NK-92 (cell line): ENCODE measurements around the gene SPOCK1.

ENCODE experiments used
- DNase-seq: peaks from one replicate; lab custom pipeline; 2025; ENCODE audit not compliant: unreplicated experiment; lab: John Stamatoyannopoulos, UW

Gene SPOCK1

GRCh38 chr5:137304226-137304874, 194.8 kb downstream of the SPOCK1 start:
- DNase-seq = no peak

GRCh38 chr5:137303509-137303908, 195.6 kb downstream of the SPOCK1 start:
- no peak for DNase-seq

GRCh38 chr5:137300411-137301240, 198.5 kb downstream of the SPOCK1 start:
- no peak for DNase-seq

DNA sequence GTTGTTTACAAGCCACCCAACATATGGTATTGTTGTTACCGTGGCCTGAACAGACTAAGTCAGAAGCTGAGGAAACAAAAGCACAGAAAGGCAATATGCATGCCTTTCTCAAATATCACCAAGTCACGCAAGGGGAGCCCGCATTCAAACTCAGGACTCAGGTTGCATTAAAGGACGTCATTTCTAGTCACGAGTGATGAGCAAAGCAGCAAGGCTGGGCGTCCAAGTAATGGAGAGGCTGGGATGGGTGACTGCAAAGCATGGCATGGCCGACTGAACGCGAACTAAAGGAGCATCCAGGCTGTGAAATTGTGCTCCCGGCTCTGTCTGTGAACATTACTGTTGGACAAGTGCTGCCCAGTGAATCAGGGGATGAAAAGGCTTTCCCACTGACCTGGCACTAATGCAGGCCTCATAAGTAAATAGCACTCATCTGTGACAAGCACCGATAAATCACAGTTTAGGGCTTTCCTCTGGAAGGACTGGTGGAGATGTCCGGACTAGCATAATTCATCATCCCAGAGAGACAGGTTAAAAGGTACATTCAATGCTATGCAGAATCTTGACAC, 202.8 kb downstream of the SPOCK1 start:
- no peak for DNase-seq

- DNase-seq = no peak
Measured at GRCh38 chr5:137294604-137295003, 204.5 kb downstream of the SPOCK1 start.

GRCh38 chr5:137292461-137293027, 206.6 kb downstream of the SPOCK1 start:
- no peak for DNase-seq

- no peak for DNase-seq
Measured at GRCh38 chr5:137291436-137291835, 207.7 kb downstream of the SPOCK1 start.

GRCh38 chr5:137291031-137291430, 208.1 kb downstream of the SPOCK1 start:
- DNase-seq = no peak

DNA sequence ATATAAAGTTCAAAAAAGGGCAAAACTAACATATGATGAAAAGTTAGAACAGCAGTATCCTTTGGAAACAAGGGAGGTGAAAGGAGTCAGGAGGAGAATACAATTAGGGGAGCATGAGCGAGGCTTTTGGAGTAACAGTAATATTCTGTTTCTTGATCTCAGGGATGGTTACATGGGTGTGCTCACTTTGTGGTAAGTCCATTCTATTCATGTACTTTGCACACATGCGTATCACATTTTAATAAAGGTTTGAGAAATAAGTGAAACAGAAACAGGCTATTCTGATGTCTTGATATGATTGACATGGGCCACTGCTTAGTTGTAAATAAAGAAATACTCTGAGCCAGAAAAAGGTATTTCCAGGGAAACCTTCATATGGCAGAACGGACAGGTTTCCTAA, 208.8 kb downstream of the SPOCK1 start:
- DNase-seq = no peak

DNA sequence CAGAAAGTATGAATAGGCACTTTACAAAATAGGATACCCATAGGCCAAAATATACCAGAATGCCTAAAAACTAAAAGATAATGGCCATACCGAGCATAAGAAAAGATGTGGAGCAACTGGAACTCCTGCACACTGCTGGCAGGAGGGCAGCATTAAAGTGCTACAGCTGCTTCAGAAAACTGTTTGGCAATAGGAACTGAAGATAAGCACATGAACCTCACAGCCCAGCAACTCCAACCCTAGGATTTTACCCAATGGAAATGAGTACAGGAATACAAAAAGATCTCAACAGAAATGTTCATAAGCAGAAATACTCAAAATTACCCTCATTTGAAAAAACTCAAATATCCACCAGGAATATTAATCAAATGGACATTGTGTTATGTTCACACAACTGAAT, 209.3 kb downstream of the SPOCK1 start:
- no peak for DNase-seq

DNA sequence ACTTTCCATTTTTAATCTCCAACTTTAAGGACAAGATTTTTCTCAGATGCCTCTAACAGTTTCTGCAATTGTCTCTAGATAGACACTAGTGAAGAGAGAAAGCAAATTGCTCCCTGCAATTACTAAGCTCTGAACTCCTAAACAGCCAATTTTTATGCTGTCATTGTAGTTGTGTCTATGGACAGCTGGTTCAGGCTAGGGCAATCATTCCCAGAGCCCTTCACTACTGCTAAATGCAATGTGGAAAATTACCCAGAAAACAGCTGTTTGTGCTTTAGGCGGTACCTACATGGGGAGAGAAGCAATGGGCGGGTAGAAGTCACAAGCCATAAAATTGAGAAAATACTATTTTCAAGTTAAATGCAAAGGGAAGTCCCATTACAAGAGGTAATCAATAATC, 211.6 kb downstream of the SPOCK1 start:
- DNase-seq = no peak

DNA sequence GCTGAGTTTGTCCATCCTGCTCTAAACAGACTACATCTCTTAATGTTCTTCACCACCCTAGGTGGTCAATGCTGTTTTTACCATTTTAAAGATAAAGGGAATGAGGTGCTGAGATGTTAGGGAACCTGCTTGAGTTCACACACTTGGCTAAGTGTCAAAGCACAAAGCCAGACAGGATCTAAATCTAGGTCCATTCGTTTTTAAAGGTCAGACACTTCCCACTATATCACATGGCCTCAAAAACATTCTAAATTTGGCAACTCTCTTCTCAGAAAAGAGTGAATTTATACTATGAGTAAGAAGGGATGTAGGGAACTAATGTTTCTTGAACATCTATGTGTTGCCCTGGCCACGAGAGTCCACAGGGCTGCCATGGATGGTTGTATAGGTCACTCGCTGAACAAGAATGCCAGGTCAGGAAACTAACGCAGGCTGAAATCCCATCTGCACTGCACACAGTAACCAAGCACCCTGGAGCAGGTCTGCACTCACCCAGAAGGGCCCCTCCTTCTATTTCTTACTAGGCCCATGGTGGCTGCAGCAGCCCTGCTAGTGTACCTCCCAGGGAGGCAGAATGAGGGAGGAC, 213.0 kb downstream of the SPOCK1 start:
- no peak for DNase-seq

DNA sequence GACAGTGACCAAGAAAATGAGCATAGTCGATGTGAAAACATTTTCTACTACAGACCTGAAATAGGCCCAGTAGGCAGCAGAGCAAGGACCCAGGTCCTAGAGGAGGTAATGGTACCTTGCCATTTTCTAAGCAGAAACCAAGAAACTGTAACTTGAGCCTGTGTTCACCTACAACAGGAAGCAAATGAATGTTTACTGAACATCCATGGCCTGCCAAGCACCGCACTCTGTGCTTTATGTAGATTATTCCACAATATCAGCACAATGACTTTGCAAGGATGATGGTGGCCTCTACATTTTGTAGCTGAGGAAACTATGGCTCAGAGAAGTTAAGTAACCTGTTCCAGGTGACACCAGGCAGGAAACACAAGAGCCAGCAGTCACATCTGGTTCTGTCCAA, 215.3 kb downstream of the SPOCK1 start:
- no peak for DNase-seq

- DNase-seq = no peak
Measured at GRCh38 chr5:137282216-137282615, 216.9 kb downstream of the SPOCK1 start.

GRCh38 chr5:137281201-137281600, 217.9 kb downstream of the SPOCK1 start:
- no peak for DNase-seq

GRCh38 chr5:137280656-137281055, 218.5 kb downstream of the SPOCK1 start:
- DNase-seq = no peak

- DNase-seq = no peak
Measured at GRCh38 chr5:137279521-137280231, 219.4 kb downstream of the SPOCK1 start.

GRCh38 chr5:137278476-137278875, 220.7 kb downstream of the SPOCK1 start:
- no peak for DNase-seq

GRCh38 chr5:137275083-137275482, 224.0 kb downstream of the SPOCK1 start:
- DNase-seq = no peak

DNA sequence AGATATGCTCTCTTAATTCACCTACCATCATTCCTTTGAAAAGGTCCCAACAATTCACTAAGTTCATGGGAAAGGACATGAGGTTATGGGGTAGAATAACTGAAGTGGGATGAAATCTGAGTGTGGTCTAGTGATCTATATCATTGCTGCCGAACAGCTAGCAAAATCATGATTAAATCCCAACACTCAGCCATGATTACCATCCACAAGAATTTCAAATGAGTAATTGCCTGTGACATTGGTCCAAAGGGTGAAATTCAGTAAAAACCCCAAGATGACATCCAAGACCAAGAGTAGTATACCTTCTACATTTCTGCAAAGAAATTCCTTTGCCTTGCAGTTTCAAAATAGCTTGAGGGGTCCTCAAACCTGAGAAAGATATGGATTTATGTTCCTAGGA, 225.6 kb downstream of the SPOCK1 start:
- DNase-seq = no peak

- no peak for DNase-seq
Measured at GRCh38 chr5:137272831-137273230, 226.3 kb downstream of the SPOCK1 start.
